Right atrium auricular region (tissue), 2 donors: ENCODE data around the gene KRT6A. TPM values are rescaled to one million over a fixed set of nuclear protein-coding genes. Genes with fewer than 3 reads are reported as not detected.
"Not testable (repeated sequence)": the region's sequence is repeated elsewhere in the genome, so short reads cannot be mapped to it uniquely, and the experiment has no call there.

Source experiments
- DNase-seq: peaks from one replicate; pipeline ENCODE4 v3.0.0-alpha.2; 2019; ENCODE audit warnings: low spot score
- H3K27ac ChIP-seq, 2 donors: fragments of 200-600 bp; sonication (generic); 1 replicate in 1 of 2; 2 replicates in 1 of 2; pipeline ENCODE4 v1.5.1; 2016 to 2019
- H3K27me3 ChIP-seq, 2 donors: fragments of 200-600 bp; sonication (generic); one replicate each; pipeline versions ENCODE4 v1.5.1 to v1.6.0; 2017 to 2019
- H3K36me3 ChIP-seq: fragments of 200-600 bp; sonication (generic); one replicate; pipeline ENCODE4 v1.5.1; 2016
- H3K4me1 ChIP-seq, 2 donors: fragments of 200-600 bp; sonication (generic); one replicate each; pipeline versions ENCODE4 v1.5.1 to v1.6.0; 2017 to 2019
- H3K4me3 ChIP-seq, 2 donors: fragments of 200-600 bp; sonication (generic); 1 replicate in 1 of 2; 2 replicates in 1 of 2; pipeline ENCODE4 v1.5.1; 2017 to 2019; ENCODE audit warnings: mild to moderate bottlenecking in 1 of 2, moderate library complexity in 1 of 2
- H3K9me3 ChIP-seq, 2 donors: fragments of 200-600 bp; sonication (generic); one replicate each; pipeline ENCODE4 v1.5.1; 2019
- total RNA-seq, 2 donors: library from RNA; depleted of rRNA; stranded (reverse); fragments of >200 nt; gene quantifications; one replicate each; pipeline ENCODE4 v1.1.0, GENCODE V29; 2016
- TF ChIP-seq, protein P1 (sequence below), 2 donors: fragments of 200-600 bp; sonication (generic); IDR thresholded peaks; one replicate each; pipeline ENCODE4 v1.5.1; 2019; ENCODE audit warnings: antibody characterized with exemption in 2 of 2

Gene KRT6A
- total RNA-seq, 2 donors from 2014 or later = 0.48 to 7.4 TPM

DNA sequence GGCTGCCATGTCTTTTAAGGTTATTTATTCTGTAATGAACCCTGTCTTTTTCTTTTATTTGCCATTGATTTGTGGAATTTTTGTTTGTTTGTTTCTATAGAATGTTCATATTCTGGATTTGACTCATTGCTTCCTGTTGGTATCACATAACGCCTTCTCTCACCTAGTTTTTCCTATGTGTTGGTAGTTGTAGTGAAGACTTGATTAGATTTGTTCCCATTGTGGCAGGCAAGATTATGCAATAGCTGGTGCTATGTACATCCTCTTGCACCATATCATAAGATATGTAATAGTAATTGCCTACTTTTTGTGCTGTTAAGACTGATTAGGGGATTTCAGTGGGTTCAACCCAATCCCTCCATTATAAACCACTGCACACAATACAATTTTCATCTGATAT, 37.2 kb downstream of the KRT6A start:
- no peak overlapping the region for H3K4me3 ChIP-seq
- H3K27me3 ChIP-seq = no peaks in the 10 kb centered on the region
- no peak for DNase-seq
- H3K27ac ChIP-seq = no peak overlapping the region
- no peaks in the 10 kb centered on the region for H3K4me1 ChIP-seq
- TF ChIP-seq, protein P1, sequence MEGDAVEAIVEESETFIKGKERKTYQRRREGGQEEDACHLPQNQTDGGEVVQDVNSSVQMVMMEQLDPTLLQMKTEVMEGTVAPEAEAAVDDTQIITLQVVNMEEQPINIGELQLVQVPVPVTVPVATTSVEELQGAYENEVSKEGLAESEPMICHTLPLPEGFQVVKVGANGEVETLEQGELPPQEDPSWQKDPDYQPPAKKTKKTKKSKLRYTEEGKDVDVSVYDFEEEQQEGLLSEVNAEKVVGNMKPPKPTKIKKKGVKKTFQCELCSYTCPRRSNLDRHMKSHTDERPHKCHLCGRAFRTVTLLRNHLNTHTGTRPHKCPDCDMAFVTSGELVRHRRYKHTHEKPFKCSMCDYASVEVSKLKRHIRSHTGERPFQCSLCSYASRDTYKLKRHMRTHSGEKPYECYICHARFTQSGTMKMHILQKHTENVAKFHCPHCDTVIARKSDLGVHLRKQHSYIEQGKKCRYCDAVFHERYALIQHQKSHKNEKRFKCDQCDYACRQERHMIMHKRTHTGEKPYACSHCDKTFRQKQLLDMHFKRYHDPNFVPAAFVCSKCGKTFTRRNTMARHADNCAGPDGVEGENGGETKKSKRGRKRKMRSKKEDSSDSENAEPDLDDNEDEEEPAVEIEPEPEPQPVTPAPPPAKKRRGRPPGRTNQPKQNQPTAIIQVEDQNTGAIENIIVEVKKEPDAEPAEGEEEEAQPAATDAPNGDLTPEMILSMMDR (IDR thresholded peaks at IDR 0.05) = no peak
- no peaks in the 10 kb centered on the region for H3K9me3 ChIP-seq
- H3K36me3 ChIP-seq = no peaks in the 10 kb centered on the region

DNA sequence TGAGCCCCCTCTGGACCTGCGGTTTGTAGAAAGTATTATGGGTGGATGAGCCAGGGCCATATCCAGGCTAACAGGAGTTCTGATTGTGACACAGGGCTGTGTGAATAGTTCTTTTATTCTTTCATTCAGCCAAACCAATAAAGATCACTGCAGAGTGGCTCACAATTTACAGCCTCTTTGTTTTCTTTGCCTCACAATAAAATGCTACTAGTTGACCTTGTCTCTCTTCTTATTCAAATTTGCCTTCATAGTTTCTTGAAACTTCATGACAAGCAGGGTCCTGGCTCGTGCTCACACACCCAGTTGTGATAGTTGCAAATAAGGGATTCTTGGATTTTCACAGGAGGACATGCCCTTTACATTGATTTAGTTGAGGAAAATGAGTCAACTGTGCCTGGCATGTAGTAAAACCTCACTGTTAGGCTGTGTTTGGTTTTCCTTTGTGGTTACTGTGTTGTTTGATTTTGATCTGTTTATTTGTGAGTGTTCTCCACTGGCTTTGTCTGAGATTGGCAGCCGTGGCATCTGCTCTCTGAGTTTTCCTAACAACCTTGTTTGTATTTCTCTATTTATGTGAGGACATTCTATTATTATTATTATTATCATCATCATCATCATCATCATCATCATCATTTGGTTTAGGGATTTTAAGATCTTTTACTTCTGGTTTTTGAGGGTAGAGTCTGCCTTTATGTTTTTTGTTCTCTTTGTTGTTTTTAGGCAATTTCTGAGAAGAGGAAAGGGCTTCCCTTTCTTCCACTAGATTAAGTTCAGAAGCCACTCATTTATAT, 38.5 kb downstream of the KRT6A start:
- H3K36me3 ChIP-seq = no peaks in the 10 kb centered on the region
- no peak overlapping the region for H3K4me3 ChIP-seq
- H3K9me3 ChIP-seq = no peaks in the 10 kb centered on the region
- DNase-seq = no peak
- no peaks in the 10 kb centered on the region for H3K4me1 ChIP-seq
- no peaks in the 10 kb centered on the region for H3K27me3 ChIP-seq
- H3K27ac ChIP-seq = no peak overlapping the region
- TF ChIP-seq, protein P1 (IDR thresholded peaks at IDR 0.05) = no peak

DNA sequence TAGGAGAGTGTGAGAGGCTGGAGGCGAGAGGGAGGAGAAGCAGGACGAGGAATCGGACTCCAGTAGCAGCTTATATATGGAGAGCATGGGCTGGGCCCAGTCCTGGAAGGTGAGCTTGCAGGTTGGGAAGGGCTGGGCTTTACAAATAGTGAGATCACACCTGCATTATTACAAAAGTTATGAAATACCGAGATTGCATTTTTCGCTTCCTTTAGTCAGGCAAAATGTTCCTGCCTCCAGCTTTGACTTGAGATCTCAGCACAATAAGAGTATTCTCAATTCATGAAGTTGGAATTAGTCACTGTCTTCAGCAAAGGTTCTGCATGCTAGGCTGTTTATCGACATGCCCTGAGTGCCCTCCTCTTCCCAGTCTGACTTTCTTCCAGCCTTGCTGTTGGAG, 41.0 kb downstream of the KRT6A start, which contains the start of gene KRT6B:
Gene KRT6B (minus strand): TSS at position 46 of the 400 bp plus-strand sequence. CDS start 68 bp downstream, outside the sequence.
- no peaks in the 10 kb centered on the region for H3K9me3 ChIP-seq
- TF ChIP-seq, protein P1 (IDR thresholded peaks at IDR 0.05) = no peak
- H3K36me3 ChIP-seq = no peaks in the 10 kb centered on the region
- H3K4me1 ChIP-seq = no peaks in the 10 kb centered on the region
- H3K27me3 ChIP-seq = no peaks in the 10 kb centered on the region
- H3K27ac ChIP-seq = no peak within 1 kb of the TSS
- no peak within 1 kb of the TSS for H3K4me3 ChIP-seq
- no peak for DNase-seq

DNA sequence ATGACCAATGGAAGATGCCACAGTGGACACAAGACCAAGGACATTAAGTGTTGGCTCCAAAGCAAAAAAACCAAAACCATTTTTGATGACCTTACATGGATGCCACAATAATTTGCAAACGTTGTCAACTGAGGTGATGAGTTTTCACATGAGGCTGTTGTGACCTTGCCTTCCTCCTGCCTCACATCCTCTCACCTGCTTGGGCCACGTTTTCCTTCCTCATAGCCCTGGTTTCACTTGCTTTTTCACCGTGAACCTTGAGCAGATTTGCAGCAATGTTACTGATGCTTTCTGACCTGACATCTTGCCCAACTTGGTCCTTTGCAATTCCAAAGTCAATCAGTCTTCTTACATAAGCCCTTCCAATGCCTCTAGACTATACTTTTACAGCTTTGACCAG, 44.8 kb downstream of the KRT6A start:
- TF ChIP-seq, protein P1 (IDR thresholded peaks at IDR 0.05) = no peak
- no peaks in the 10 kb centered on the region for H3K36me3 ChIP-seq
- H3K27ac ChIP-seq = no peak overlapping the region
- no peaks in the 10 kb centered on the region for H3K4me1 ChIP-seq
- no peaks in the 10 kb centered on the region for H3K9me3 ChIP-seq
- H3K4me3 ChIP-seq = no peak overlapping the region
- DNase-seq = no peak
- H3K27me3 ChIP-seq = no peaks in the 10 kb centered on the region

GRCh38 chr12:52447196-52447595, 45.9 kb downstream of the KRT6A start:
- H3K4me1 ChIP-seq, H3K36me3 ChIP-seq, H3K9me3 ChIP-seq, H3K4me3 ChIP-seq, H3K27ac ChIP-seq, DNase-seq, H3K27me3 ChIP-seq: not testable (repeated sequence)

GRCh38 chr12:52446367-52447045, 46.6 kb downstream of the KRT6A start:
- no peak for DNase-seq
- Histone ChIP-seq H3K36me3 (no peaks in the 10 kb centered on the region), H3K9me3 (no peaks in the 10 kb centered on the region), H3K27ac (no peak overlapping the region), H3K4me1 (peaks cover 0 to 2% of the 10 kb centered on the region in 2 donors), H3K4me3 (no peak overlapping the region), H3K27me3 (no peaks in the 10 kb centered on the region)
- TF ChIP-seq, protein P1 (IDR thresholded peaks at IDR 0.05) = no peak
